Measurements from ENCODE around the gene SSBP4.
A peak's percentile ranks its signal among the peaks of the same experiment; 100 is the strongest.

The SSBP4 gene

DNA sequence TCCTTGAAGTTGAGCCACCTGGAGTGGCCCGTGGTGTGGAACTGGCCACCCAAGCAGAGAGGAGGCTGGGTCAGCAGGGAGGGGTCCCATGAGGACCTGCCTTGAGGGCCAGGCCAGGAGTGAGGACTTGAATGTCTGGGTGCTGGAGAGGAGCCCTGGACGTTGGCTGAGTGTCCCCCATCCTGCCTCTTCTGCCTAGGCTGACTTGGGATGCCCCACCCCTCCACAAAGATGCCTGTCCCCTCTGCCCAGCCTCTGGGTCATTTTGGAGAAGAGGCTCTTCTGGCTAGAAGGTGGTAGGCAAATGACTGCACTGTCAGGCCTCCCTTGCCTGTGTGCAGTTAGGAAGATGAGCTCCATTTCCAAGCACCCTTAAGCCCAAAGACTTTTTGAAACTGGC is 1.7 kb downstream of the SSBP4 start:
- peaks cover 62% of the 10 kb centered on the region for H4K20me1 ChIP-seq (ENCODE audit: insufficient read depth, low read length)
- H3K79me2 ChIP-seq (ENCODE audit: insufficient read depth, low read length), result peaks cover 68% of the 10 kb centered on the region
- ATAC-seq (ENCODE audit: insufficient read depth, low read depth), result no peak
- peaks cover 64% of the 10 kb centered on the region for H3K4me1 ChIP-seq (ENCODE audit: insufficient read depth, low read length)
- H2AFZ ChIP-seq (ENCODE audit: low read depth, low read length), result no peak overlapping the region
- no peak for DNase-seq
- no peaks in the 10 kb centered on the region for H3K9me3 ChIP-seq (ENCODE audit: insufficient read depth, low read length, severe bottlenecking)
- TF ChIP-seq CTCF (IDR thresholded peaks at IDR 0.05; ENCODE audit: borderline replicate concordance, extremely low read depth, low read length, poor library complexity, severe bottlenecking), result no peak
- no peak for TF ChIP-seq EZH2 (IDR thresholded peaks at IDR 0.05; ENCODE audit: borderline replicate concordance, low read depth, low read length, severe bottlenecking)
- H3K4me2 ChIP-seq (ENCODE audit: insufficient read depth, low read length), result peak overlapping the region; percentile 88
- H3K27ac ChIP-seq (ENCODE audit: low read length), result no peak overlapping the region
- H3K36me3 ChIP-seq (ENCODE audit: insufficient read depth, low read length), result peaks cover 7% of the 10 kb centered on the region; the same call in 1 of the 2 replicates
- H3K9ac ChIP-seq (ENCODE audit: low read depth, low read length), result peak overlapping the region; percentile 76
- peak overlapping the region in 1 of 2 experiments; percentile 70; a peak in 2 of 4 replicates for H3K4me3 ChIP-seq (ENCODE audit: low read depth in 1 of 2, low read length in 2 of 2)
- peaks cover 21% of the 10 kb centered on the region for H3K27me3 ChIP-seq (ENCODE audit: insufficient read depth, low read length, poor library complexity)

DNA sequence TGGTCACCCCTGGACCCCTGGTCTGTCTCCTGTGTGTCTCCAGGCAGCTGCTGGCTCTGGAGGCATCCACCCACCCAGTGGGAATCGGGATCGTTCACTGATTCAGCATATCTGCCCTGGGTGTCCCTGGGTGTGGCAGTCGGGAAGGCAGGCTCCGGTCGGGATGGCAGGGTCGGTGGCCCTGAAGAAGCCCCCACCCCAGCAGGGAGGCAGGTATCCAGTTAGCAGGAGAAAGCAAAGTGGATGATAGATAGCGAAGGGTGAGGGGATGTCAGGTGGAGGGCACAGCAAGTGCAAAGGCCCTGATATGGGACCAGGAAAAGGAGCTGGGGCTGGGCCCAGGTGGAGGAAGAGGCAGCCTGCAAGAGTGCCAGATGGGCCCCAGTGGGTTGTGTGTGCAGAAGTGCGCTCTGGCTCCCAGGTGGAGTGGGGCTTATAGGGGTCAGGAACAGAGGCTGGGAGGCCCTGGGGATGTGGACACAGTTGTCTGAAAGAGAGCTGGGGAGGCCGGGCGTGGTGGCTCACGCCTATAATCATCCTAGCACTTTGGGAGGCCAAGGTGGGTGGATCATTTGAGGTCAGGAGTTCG is 2.3 kb downstream of the SSBP4 start:
- Histone ChIP-seq H3K27ac (ENCODE audit: low read length) (no peak overlapping the region), H3K4me3 (ENCODE audit: low read depth in 1 of 2, low read length in 2 of 2) (0 out of 4 replicates have a peak overlapping the region, but pooled peaks of 1 of the 2 experiments have one; percentile 24), H4K20me1 (ENCODE audit: insufficient read depth, low read length) (peaks cover 67% of the 10 kb centered on the region), H3K36me3 (ENCODE audit: insufficient read depth, low read length) (peaks cover 7% of the 10 kb centered on the region; the same call in 1 of the 2 replicates), H3K4me1 (ENCODE audit: insufficient read depth, low read length) (peaks cover 58% of the 10 kb centered on the region), H3K9ac (ENCODE audit: low read depth, low read length) (no peak overlapping the region), H3K27me3 (ENCODE audit: insufficient read depth, low read length, poor library complexity) (peaks cover 17% of the 10 kb centered on the region), H3K4me2 (ENCODE audit: insufficient read depth, low read length) (peak overlapping the region; percentile 88), H2AFZ (ENCODE audit: low read depth, low read length) (no peak overlapping the region), H3K9me3 (ENCODE audit: insufficient read depth, low read length, severe bottlenecking) (no peaks in the 10 kb centered on the region), H3K79me2 (ENCODE audit: insufficient read depth, low read length) (peaks cover 68% of the 10 kb centered on the region)
- DNase-seq (no peak), ATAC-seq (ENCODE audit: insufficient read depth, low read depth) (no peak)
- TF ChIP-seq CTCF (IDR thresholded peaks at IDR 0.05; ENCODE audit: borderline replicate concordance, extremely low read depth, low read length, poor library complexity, severe bottlenecking) (no peak), EZH2 (IDR thresholded peaks at IDR 0.05; ENCODE audit: borderline replicate concordance, low read depth, low read length, severe bottlenecking) (no peak)

DNA sequence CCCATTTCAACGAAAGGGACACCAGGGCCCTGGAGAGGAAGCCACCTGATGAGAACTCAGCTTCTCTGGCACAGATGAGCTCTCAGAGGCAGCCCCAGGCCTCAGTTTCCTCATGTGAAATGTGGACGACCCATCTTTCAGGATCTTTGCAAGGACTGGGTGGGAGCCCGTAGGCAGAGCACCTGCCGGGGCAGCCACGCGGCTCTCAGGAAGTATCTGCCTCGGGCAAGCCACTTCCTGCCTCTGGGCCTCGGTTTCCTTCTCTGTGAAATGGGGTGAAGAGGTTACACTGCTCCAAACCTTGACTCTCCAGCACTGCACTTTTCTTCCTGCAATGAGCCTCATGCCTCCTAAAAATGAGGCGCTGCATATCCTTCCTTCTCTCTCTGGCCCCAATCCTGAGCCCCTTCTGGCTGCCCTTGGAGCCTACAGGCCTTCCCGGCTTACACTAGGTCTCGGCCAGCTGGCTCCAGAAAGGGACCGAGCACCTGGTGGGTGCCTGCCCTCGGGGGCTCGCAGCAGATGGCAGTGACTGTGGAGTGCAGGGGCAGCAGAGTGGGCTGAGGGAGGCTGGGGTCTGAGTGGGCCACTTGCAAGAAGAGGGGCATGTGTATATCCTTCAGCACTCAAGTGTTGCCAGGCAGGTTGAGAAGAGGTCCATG is 3.5 kb downstream of the SSBP4 start:
- Histone ChIP-seq H3K9ac (ENCODE audit: low read depth, low read length) (no peak overlapping the region), H3K4me1 (ENCODE audit: insufficient read depth, low read length) (peaks cover 47% of the 10 kb centered on the region), H3K27me3 (ENCODE audit: insufficient read depth, low read length, poor library complexity) (peaks cover 5% of the 10 kb centered on the region), H4K20me1 (ENCODE audit: insufficient read depth, low read length) (peaks cover 79% of the 10 kb centered on the region), H3K4me3 (ENCODE audit: low read depth in 1 of 2, low read length in 2 of 2) (no peak overlapping the region; a peak in 1 of 4 replicates), H2AFZ (ENCODE audit: low read depth, low read length) (no peak overlapping the region), H3K36me3 (ENCODE audit: insufficient read depth, low read length) (peaks cover 7% of the 10 kb centered on the region; the same call in 1 of the 2 replicates), H3K27ac (ENCODE audit: low read length) (no peak overlapping the region), H3K4me2 (ENCODE audit: insufficient read depth, low read length) (peak overlapping the region; percentile 25; the same call in 1 of the 2 replicates), H3K79me2 (ENCODE audit: insufficient read depth, low read length) (peaks cover 71% of the 10 kb centered on the region), H3K9me3 (ENCODE audit: insufficient read depth, low read length, severe bottlenecking) (no peaks in the 10 kb centered on the region)
- ATAC-seq (ENCODE audit: insufficient read depth, low read depth), result peak; percentile 34; the same call in 2 of the 3 replicates
- peak; percentile 52 for DNase-seq
- TF ChIP-seq EZH2 (IDR thresholded peaks at IDR 0.05; ENCODE audit: borderline replicate concordance, low read depth, low read length, severe bottlenecking), result no peak
- TF ChIP-seq CTCF (IDR thresholded peaks at IDR 0.05; ENCODE audit: borderline replicate concordance, extremely low read depth, low read length, poor library complexity, severe bottlenecking), result no peak
